CD4-positive, alpha-beta T cell treated with Interferon alpha-2 for 1 hour (primary cell): ENCODE data around the gene AKAP7.
"Not testable (repeated sequence)": the region's sequence is repeated elsewhere in the genome, so short reads cannot be mapped to it uniquely, and the experiment has no call there.

Source experiments
- DNase-seq, 2 donors: peaks; one replicate each; pipeline ENCODE4 v3.0.0-alpha.2; 2020 to 2022

The AKAP7 gene

GRCh38 chr6:131257104-131257503 is 121.8 kb downstream of the AKAP7 start:
- no peak for DNase-seq

GRCh38 chr6:131258010-131258652 is 122.9 kb downstream of the AKAP7 start:
- no peak for DNase-seq

DNA sequence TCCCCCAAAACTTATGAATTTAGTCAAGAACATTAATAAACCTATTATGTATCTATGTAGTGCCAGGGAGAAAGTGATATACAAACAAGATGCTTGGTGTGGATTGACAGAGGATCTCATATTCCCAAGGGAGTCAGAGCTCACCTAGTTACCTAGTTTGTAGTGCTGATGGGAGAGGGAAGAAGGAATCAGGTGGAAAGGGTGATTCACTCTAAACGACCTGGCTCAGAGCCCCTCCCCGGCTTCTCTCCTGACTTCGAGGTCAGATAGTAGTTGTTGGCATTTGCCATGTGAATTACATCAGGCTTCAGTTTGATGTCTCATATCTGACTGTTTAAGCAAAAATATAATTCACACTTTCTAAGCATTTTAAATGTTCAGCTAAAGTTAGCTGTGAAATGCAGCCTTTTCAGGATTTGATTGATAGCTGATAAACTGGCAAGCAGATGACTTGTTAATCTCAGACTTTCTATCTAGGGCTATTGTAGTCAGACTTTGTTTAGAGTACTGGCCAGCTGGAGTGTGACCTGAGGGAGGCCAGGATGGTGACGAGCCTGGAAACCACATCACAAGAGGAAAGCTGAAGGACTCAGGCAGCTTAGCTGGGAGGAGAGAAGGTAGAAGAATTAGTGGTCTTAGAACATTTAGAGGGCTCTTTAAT is 123.7 kb downstream of the AKAP7 start:
- DNase-seq: no peak

DNA sequence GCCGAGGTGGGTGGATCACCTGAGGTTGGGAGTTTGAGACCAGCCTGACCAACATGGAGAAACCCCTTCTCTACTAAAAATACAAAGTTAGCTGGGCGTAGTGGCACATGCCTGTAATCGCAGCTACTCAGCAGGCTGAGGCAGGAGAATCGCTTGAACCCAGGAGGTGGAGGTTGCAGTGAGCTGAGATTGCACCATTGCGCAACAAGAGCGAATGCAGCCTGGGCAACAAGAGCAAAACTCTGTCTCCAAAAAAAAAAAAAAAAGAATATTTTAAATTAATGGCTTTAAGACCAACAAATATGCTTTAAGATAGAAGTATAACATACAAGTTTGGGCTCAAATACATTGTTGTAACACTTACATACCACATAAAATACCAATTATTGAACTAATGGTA is 125.7 kb downstream of the AKAP7 start:
- not testable (repeated sequence) for DNase-seq

DNA sequence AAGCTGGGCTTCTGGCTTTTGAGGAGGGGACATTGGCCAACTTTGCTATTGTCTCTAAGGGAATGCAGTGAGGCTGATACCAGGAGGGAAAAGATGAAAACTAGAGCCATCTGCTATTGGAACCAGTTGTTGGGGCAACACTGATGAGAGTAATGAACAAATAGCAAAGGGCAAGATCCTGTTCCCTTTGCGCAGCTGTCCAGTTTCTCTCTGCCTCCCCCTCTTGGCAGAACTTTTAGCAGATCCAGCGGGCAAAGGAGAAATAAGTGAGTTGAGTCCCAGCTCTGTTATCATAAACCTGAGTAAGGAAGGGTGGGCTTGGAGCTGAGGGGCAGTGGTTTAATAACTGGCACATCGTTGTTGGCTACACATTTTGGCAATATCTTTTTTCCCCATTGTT is 126.8 kb downstream of the AKAP7 start:
- DNase-seq: no peak

GRCh38 chr6:131265939-131266338 is 130.7 kb downstream of the AKAP7 start:
- DNase-seq: no peak

- DNase-seq: no peak
Observed at GRCh38 chr6:131268303-131268702, 133.0 kb downstream of the AKAP7 start.

- DNase-seq: no peak
Observed at GRCh38 chr6:131269565-131270391, 134.5 kb downstream of the AKAP7 start.

GRCh38 chr6:131270534-131270933 is 135.3 kb downstream of the AKAP7 start:
- DNase-seq: no peak

GRCh38 chr6:131275273-131275672 is 140.0 kb downstream of the AKAP7 start:
- DNase-seq: no peak

- no peak for DNase-seq
Observed at GRCh38 chr6:131277591-131277990, 142.3 kb downstream of the AKAP7 start.

DNA sequence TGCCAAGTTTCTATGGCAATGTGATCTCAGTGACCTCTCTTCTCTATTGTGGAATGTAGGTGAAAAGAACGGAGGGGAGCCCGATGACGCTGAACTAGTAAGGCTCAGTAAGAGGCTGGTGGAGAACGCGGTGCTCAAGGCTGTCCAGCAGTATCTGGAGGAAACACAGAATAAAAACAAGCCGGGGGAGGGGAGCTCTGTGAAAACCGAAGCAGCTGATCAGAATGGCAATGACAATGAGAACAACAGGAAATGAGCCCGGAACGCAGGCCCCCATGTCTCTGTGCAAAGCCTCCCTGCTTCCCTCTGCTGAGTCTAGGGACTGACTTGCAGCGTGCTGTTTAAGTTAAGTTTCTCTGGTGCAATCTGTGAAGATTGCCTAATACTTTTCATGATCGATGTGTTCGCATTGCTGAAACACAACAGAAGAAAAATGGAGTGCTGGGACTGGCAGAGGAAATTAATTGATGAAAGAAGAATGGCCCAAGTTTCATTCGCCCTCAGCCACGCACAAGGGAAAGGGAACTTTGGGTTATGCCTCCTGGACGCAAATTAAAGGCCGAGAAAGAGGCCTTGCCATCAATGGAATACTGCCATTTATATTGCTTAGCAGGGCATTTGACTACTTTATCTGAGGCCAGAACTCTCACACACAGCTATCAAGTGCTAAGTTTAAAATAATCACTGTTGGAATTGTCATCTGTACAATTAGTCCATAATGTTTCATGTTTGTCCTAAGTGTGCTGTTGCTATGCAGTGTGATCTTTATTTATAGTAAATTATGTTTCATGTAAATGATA is 146.4 kb downstream of the AKAP7 start:
- DNase-seq: peak; percentile 59 to 73

DNA sequence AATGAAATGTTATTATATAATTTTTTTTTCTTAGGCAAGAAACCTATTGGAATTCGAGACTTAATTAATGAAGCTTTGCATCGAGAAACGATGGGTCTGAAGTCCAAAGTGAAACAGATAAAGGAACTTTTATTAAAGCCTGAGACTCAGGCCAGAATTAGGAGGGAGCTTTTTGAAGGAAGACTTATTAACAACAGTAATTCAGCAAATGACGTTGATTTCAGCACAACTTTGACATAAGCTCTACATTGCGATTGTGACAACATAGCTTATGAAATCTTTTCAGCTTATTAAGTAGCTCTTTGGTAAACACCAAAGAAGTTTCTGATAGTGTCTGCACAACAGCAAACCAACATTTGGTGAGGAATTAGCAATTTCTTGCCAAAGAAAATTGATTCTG is 147.1 kb downstream of the AKAP7 start:
- no peak for DNase-seq

DNA sequence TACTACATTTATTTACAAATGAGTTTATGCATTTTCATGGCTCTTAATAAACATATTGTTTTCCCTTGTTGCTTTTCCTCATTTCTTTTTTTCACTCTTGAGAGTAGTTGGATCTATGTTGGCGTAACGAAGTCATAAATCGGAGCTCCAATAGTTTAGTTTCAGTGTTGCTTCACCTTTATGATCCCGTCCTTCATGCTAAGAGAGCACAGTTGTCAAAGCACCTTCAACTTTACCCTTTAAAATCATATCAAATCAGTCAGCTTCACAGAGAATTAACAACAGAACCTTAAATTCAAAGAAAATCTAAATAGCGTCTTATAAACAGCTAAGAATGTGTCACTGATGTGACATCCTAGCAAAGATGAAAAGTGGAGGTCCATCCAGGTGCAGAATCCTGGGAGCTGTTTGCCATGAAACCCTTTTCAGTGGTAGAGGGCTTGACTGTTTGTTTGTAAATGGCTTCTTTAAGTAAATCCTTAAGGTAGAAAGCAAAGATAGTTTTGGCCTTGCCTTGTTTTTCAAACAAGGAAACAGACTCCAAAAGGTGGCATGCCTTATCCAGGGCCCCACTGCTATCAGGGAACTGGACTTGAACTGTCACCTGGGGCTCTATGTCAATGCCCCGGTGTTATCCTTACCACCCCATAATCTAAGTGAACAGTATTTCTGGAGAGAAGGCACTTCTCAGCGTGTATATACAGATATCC is 148.4 kb downstream of the AKAP7 start:
- no peak for DNase-seq

GRCh38 chr6:131285548-131285947 is 150.3 kb downstream of the AKAP7 start:
- no peak for DNase-seq

GRCh38 chr6:131286469-131287040 is 151.3 kb downstream of the AKAP7 start:
- no peak for DNase-seq

- no peak for DNase-seq
Observed at GRCh38 chr6:131288214-131288613, 152.9 kb downstream of the AKAP7 start.

DNA sequence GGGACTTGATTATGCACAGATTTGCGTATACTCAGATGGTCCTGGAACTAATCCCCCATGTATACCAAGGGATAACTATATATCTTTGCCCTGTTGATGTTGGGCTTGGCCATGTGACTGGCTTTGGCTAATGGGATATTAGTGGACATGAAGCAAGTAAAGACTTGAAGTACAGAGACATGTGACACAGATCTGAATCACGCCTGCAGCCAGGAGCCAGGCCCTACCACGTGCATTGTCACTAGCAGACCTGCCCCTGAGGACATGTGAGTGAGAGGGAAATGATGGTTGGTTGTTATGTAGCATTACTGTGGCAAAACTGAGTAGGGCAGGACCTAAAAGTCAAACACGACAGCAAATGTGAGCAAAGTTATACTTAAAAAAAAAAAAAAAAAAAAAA is 155.7 kb downstream of the AKAP7 start:
- no peak for DNase-seq

- no peak for DNase-seq
Observed at GRCh38 chr6:131292145-131292938, 157.1 kb downstream of the AKAP7 start.

- DNase-seq: no peak
Observed at GRCh38 chr6:131293472-131293911, 158.2 kb downstream of the AKAP7 start.

DNA sequence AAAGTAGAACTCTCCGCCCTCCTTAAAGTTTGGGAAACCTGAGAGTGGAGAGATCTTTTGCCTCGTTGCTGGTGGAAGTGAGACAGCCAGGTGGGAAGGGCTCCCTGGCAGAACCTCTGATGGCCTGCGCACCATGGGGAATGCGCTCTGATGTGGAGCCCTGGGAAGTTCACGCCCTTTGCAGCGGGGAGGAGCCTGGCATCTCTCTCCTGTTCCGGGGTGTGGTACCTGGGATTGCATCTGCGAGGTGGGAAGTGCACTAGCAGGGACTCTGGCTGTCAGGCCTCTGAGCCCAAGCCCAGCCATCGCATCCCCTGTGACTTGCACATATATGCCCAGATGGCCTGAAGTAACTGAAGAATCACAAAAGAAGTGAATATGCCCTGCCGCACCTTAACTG is 159.8 kb downstream of the AKAP7 start:
- no peak for DNase-seq
